Stimulated activated naive B cell treated with anti-CD40 and anti-IgM and Interleukin-4, amounts not matched to agents 10 μg/mL and 1 μg/mL and 100 μg/mL, for 72 hours (primary cell): Measurements from ENCODE around the gene ARHGEF4.
A peak's percentile ranks its signal among the peaks of the same experiment; 100 is the strongest.

Source experiments
- ATAC-seq, 2 donors: fragments of 150-1000 bp; cut with Tn5 transposase; replicated peaks; 2 replicates each; pipeline ENCODE4 v1.10.0; 2021; ENCODE audit warnings: moderate library complexity in 1 of 2
- DNase-seq: peaks from one replicate; pipeline ENCODE4 v3.0.0; 2021
- H3K27ac Mint-ChIP-seq: one replicate; pipeline ENCODE4 v1.8.0; 2022; ENCODE audit warnings: mild to moderate bottlenecking, mixed read lengths
- H3K27me3 Mint-ChIP-seq, 2 donors: one replicate each; pipeline ENCODE4 v1.8.0; 2022; ENCODE audit warnings: mixed read lengths in 2 of 2
- H3K36me3 Mint-ChIP-seq, 2 donors: one replicate each; pipeline ENCODE4 v1.8.0; 2022; ENCODE audit warnings: mixed read lengths in 2 of 2, mild to moderate bottlenecking in 1 of 2
- H3K4me1 Mint-ChIP-seq, 2 donors: one replicate each; pipeline ENCODE4 v1.8.0; 2022; ENCODE audit warnings: mixed read lengths in 2 of 2, mild to moderate bottlenecking in 1 of 2
- H3K4me3 Mint-ChIP-seq, 2 donors: one replicate each; pipeline ENCODE4 v1.8.0; 2022; ENCODE audit warnings: mild to moderate bottlenecking in 2 of 2, mixed read lengths in 2 of 2, moderate library complexity in 1 of 2
- H3K9me3 Mint-ChIP-seq, 2 donors: one replicate each; pipeline ENCODE4 v1.8.0; 2022; ENCODE audit warnings: mixed read lengths in 2 of 2, mild to moderate bottlenecking in 1 of 2

ARHGEF4 gene

DNA sequence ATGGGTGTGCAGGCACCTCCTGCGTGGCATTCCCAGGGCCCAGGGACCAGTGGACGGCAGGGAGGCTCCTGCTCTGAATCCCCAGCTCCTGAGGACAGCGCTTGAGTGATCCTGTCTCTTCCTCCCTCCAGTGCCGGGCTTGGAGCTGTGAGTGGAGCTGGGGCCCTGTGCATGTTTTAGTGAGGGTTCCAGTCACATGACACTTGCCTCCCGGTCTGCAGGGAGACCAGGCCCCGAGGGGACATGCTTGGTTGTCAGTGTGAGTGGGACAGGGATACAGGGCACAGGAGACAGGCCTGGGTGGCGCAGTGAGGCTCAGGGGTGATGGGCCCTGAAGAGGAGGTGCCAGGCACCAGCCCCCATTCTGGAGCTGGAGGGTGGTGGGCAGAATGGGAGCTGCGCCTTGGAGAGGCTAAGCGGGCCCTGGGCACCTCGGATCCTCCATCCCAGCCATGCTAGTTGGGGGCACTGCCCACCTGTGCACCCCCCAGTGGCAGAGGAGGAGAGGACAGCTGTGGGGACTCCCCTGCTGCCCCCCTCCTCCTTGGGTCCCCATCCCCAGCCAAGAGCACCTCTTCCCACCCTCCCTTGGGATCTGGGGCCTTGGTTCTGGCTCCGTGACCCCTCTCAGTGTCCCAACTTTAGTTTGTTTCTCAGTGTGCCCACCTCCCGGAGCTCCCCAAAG is 12.0 kb downstream of the ARHGEF4 start:
- peaks cover 5 to 11% of the 10 kb centered on the region in 2 donors for H3K27me3 Mint-ChIP-seq
- H3K27ac Mint-ChIP-seq: no peak overlapping the region
- DNase-seq (no peak), ATAC-seq (no peak)
- no peak overlapping the region for H3K4me3 Mint-ChIP-seq
- no peaks in the 10 kb centered on the region for H3K4me1 Mint-ChIP-seq
- H3K36me3 Mint-ChIP-seq: no peaks in the 10 kb centered on the region
- no peaks in the 10 kb centered on the region for H3K9me3 Mint-ChIP-seq

DNA sequence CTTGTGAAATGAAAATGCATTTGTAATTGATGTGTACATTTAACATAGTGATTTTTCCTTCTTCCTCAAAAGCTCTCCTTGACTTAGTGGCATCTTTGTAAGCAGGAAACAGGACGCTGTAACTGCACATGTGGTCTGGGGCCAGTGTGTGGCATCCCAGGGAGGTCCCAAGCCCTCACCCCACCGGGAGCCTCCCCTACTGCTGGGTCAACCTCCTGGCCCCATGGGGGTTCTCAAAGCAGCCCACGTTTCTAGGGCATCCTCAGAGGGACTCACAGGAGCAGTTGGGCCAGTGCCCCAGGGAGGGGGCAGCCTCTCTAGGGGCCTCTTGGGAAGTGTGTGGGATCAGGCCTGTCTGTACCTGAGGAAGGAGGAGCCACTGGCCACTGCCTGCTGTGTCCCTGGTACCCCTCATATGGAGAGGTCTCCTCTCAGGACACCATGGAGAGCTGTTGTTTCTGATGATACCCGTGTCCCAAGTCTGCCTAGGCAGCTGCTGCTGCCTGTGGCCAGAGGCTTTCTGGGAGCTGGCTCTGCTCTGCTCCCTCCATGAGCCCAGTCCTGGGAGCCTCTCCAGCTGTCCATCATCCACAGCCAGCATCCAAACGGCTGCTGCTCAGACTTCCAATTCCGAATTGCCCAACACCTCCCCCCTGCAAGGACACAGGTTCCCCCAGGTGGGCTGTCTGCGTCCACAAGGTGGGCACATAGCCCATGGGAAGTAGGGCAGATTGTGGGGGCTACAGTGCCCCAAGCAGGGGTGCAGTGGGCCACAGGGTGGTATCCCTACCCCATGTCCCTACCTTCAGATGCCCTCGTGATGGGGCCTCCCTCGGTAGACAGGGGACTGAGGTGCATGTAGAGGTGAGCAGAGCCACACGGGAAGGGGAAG is 13.4 kb downstream of the ARHGEF4 start:
- Mint-ChIP-seq H3K27ac (no peak overlapping the region), H3K36me3 (no peaks in the 10 kb centered on the region), H3K9me3 (no peaks in the 10 kb centered on the region), H3K4me3 (no peak overlapping the region), H3K27me3 (peaks cover 5 to 11% of the 10 kb centered on the region in 2 donors), H3K4me1 (no peaks in the 10 kb centered on the region)
- ATAC-seq (no peak), DNase-seq (no peak)

DNA sequence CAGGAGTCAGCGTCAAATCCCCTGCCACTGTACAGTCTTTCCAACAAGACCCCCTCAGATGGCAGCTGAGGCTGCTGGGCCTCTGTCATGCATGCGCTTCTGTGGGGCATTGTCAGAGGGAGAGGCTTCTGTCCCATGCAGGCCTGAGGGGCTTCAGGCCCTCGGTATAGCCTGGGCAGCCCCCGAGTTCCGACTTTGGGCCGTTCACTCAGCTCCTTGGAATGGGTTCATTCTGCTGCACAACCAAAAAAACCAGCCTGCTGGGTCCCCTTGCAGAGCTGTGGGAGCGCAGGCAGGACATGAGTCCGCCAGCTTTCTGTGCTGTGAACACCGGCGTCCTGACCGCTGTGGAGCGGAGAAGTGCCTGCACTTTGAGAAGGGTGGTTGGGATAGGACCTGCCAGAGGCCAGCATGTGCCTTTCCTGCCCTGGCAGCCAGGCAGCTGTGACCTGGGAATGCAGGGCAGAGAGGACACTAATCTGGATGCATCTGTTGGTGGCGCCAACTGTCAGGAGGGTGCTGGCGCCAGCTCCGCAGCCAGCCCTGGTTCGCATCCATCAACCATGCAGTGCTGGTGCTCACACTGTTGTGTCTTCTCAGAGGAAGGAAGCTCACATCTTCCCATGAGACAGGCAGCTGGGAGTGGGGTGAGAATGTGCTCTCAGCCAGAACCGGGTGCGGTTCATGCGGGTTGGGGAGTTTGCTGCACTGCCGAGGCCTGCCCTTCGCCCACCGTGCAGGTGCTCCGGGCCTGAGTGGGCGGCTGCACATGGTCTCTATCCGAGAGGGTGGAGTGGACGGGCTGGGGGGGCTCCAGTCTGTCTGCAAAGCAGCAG is 14.3 kb downstream of the ARHGEF4 start:
- Mint-ChIP-seq H3K4me1 (no peaks in the 10 kb centered on the region), H3K36me3 (no peaks in the 10 kb centered on the region), H3K4me3 (no peak overlapping the region), H3K27ac (no peak overlapping the region), H3K9me3 (peaks cover 0 to 5% of the 10 kb centered on the region in 2 donors), H3K27me3 (peaks cover 5 to 11% of the 10 kb centered on the region in 2 donors)
- DNase-seq (no peak), ATAC-seq (peak in 1 of 2 donors; percentile 43)

DNA sequence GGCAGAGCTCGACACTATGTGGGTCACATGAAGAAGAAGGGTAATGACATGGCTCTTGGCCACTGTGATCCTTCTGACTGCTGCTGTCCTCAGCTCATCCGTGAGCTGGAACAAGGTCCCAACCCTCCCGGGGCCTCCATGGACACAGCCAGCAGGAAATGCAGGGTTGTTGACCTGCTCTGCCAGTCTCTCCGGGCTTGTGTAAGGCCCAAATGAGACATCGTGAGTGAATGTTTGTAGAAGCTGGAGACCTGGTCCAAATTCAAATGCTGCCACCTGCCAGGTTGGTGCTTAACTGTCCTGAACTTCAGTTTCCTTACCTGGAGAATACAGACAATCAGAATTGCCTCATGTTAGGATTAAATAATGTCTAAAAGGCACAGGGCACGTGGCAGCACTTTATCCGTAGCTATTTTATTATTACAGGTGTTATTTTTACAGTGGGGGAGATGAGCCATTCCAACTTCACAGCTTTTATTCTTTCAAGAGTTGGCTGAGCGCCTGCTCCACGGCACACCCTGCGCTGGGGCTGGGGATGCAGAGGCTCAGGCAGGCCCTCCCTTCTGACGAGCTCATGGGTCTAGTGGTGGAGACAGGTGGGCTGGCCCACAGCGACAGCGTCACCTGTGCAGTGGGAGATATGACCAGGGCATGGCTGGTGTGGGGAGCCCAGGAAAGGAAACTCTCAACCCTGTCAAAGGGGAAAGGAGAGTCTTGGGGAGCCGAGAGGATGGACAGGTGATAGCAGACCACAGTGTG is 15.1 kb downstream of the ARHGEF4 start:
- Mint-ChIP-seq H3K27ac (no peak overlapping the region), H3K4me3 (no peak overlapping the region)

DNA sequence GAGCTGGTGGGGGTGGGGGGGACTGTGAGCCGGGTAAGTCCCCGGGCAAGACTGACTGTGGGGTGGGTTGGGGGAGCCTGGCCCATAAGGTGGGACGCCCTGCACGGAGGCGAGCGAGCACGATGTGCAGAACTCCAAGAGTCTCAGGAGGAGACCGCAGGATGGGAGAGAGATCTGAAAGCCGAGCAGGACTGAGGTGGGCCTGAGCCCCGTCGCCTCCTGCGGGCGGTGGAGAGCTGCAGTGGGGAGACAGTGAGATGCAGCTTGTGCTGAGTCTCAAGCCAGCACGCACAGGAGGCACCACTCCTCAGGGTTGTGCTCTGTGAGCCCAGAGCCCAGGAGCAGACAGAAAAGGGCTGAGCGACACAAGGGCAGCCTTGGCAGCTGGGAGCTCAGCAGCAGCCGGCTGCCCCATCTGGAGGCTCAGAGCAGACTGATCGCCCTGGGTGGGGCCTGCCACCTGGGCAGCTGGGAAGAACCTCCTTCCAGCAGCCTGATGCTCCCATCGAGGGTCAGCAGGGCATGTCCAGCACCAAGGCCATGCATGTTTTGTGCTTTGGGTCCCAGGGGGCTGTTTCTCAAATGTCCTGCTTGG is 15.9 kb downstream of the ARHGEF4 start:
- ATAC-seq: no peak
- no peak for DNase-seq
- Mint-ChIP-seq H3K4me1 (no peaks in the 10 kb centered on the region), H3K27ac (no peak overlapping the region), H3K36me3 (no peaks in the 10 kb centered on the region), H3K4me3 (no peak overlapping the region), H3K9me3 (peaks cover 0 to 8% of the 10 kb centered on the region in 2 donors), H3K27me3 (peaks cover 5 to 11% of the 10 kb centered on the region in 2 donors)

More for the DNA sequence above, 15.1 kb downstream of the ARHGEF4 start:
- DNase-seq (no peak), ATAC-seq (no peak)
- H3K4me1 Mint-ChIP-seq: no peaks in the 10 kb centered on the region
- peaks cover 0 to 8% of the 10 kb centered on the region in 2 donors for H3K9me3 Mint-ChIP-seq
- H3K27me3 Mint-ChIP-seq: peaks cover 5 to 11% of the 10 kb centered on the region in 2 donors
- H3K36me3 Mint-ChIP-seq: no peaks in the 10 kb centered on the region

DNA sequence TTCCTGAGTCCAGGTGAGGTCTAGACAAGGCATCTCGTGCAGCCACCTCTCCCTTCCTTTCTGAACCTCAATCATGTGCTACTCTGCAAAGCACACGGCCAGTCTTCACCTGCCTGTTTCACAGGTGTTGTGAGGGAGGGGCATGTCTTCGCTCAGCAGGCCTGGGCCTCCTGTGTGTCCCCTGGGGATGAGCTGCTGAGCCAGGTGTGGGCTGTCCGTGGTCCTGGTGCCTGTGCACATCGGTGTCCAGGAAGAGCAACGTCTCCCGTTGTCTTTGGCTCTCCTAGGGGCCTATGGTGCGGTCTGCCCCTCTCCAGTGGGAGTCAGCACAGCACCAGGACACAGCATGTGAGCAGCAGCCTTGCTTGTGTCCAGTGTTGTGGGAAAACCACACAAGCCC is 16.7 kb downstream of the ARHGEF4 start:
- H3K4me1 Mint-ChIP-seq: no peaks in the 10 kb centered on the region
- no peak for ATAC-seq
- no peak overlapping the region for H3K27ac Mint-ChIP-seq

DNA sequence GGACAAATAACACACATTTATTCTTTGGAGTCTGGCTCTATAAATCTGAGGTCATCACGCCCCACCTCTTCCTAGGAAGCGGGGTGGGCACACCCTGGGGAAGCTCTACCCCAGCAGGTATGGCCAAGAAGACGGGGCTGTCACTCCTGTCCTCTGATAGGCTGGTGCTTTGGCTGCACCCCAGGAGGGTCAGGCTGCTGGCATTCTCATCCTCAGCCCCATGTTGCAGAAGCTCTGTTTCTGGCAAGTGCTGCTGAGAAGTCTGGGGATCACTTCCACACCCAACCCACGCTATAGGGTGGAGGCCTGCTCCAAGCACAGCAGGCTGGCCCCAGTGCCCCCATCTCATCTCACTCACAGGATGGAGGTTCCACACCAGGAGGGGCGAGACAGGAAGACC is 17.6 kb downstream of the ARHGEF4 start:
- H3K4me3 Mint-ChIP-seq: no peak overlapping the region
- no peak for ATAC-seq
- H3K9me3 Mint-ChIP-seq: peaks cover 0 to 8% of the 10 kb centered on the region in 2 donors
- no peaks in the 10 kb centered on the region for H3K36me3 Mint-ChIP-seq
- no peaks in the 10 kb centered on the region for H3K4me1 Mint-ChIP-seq
- H3K27ac Mint-ChIP-seq: no peak overlapping the region
- no peak for DNase-seq
- peaks cover 5 to 11% of the 10 kb centered on the region in 2 donors for H3K27me3 Mint-ChIP-seq

More for the DNA sequence above, 16.7 kb downstream of the ARHGEF4 start:
- Mint-ChIP-seq H3K4me3 (no peak overlapping the region), H3K36me3 (no peaks in the 10 kb centered on the region), H3K9me3 (peaks cover 0 to 8% of the 10 kb centered on the region in 2 donors), H3K27me3 (peaks cover 5 to 11% of the 10 kb centered on the region in 2 donors)
- no peak for DNase-seq

DNA sequence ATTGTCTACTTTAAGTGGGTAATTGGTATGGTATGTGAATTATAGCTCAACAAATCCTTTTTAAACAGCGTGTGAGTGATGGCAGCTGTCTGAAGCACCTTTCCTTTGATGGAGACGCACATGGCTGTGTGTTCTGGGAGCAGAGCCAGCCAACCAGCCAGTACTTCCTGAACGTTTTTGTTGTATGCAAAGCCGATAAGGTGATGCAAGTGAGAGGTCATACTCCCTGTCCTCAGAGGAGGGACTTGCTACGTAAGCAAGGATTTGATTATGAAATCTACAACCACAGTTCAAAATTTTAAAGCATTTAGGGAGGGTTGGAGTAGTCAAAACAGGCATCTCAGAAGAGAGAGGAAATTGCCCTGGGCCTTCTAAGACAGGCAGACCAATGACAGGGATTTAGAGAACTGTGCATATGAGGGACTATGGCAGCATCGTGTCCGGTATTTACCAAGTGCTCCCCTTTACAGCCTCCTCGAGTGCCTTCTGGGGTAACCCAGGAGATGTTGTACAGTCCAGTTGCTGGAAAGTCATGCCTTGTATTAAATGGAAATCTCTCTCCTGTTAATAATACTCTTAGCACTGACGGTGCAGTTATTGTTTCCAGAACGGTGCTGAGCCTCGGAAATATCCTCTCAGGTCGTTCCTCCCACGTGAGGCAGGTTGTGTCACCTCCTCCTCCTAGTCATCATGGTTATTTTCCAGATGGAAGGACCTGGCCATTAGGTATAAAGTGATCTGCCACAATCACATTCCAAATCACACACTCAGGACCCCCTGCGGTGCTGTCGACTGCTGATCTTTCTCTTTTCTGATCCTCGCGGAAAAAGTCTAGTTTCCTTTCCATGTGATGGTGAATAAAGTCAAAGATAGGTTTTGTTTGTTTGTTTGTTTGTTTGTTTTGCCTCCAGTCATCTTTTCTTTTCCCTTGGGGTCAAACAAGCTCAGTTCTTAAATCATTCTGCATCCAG is 28.4 kb downstream of the ARHGEF4 start:
- H3K36me3 Mint-ChIP-seq: no peaks in the 10 kb centered on the region
- peaks cover 4 to 15% of the 10 kb centered on the region in 2 donors for H3K27me3 Mint-ChIP-seq
- no peaks in the 10 kb centered on the region for H3K9me3 Mint-ChIP-seq
- no peak overlapping the region for H3K4me3 Mint-ChIP-seq
- H3K27ac Mint-ChIP-seq: no peak overlapping the region
- DNase-seq (no peak), ATAC-seq (no peak)
- no peaks in the 10 kb centered on the region for H3K4me1 Mint-ChIP-seq

DNA sequence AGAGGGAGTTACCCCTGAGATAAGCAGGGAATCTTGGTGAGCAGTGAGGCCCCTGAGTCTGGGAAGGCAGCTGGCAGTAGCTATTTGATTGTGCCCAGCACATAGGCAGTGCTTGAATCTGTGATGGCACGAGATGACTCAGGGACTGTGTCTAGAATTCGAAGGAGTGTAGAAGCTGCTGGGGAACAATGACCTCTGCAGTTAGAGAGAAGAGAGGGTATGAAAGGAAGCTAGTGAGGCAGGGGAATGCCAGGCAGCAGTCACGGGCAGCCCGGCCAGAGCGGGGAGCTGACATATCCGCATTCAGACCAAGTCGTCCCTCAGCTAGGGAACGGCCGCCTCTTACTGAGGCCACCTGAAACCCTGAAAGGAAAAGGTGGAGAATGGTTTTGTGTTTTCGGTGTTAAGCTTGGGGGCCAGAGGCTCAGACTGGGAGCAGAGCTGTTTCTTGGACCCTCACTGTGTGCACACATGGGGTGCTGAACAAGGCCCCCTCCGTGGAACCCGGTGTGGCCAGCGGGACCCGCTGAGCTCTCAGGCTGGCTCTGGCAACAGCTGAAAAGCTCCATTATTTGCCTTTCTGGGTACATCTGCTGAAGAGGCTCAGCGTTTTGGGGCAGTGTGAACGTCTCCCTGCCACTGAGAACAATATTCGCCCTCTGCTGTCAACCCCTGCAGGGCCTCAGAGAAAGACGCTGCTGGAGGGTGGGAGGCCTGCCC is 32.9 kb downstream of the ARHGEF4 start:
- Mint-ChIP-seq H3K4me3 (no peak overlapping the region), H3K4me1 (peaks cover 4 to 7% of the 10 kb centered on the region in 2 donors), H3K9me3 (no peaks in the 10 kb centered on the region), H3K36me3 (no peaks in the 10 kb centered on the region), H3K27me3 (peaks cover 11 to 20% of the 10 kb centered on the region in 2 donors), H3K27ac (no peak overlapping the region)
- DNase-seq (no peak), ATAC-seq (no peak)

DNA sequence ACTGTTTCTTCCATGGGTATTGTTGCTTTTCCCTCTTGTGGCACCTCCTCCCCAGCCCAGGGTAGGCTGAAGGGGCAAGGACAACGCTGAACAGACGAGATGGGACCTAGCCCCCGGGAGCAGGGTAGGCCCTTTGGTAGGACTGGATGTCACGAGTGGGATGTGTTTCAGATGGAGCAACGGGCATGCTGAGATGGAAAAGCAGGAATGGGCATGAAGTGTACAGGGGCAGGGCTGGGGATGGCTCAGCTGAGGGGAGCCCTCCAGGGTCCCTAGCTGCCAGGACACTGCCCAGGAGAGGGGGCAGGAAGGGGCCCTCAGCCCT is 33.4 kb downstream of the ARHGEF4 start:
- Mint-ChIP-seq H3K9me3 (no peaks in the 10 kb centered on the region), H3K27me3 (peaks cover 11 to 20% of the 10 kb centered on the region in 2 donors), H3K4me3 (no peak overlapping the region), H3K36me3 (no peaks in the 10 kb centered on the region), H3K27ac (no peak overlapping the region), H3K4me1 (peaks cover 4 to 7% of the 10 kb centered on the region in 2 donors)
- ATAC-seq (no peak), DNase-seq (no peak)

DNA sequence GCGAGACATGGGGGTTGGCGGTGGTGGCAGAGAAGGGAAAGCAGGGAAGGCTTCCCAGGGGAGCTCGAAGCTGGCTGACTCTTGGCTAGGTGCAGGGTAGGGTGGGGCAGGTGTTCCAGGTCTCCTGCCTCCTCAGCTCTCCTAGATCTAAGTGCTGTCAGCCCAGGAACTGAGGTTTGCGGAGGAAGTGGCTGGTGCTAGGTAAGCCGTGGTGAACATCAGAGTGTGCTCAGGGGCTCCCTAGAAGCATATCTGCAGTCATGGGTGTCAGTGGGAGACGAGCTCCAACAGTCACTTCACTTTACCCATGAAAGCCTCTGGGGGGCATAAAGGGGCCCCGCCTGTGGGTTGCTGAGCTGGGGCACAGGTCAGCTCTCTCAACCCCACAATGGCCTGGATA is 34.1 kb downstream of the ARHGEF4 start:
- peak overlapping the region; percentile 16 for H3K27ac Mint-ChIP-seq
- H3K27me3 Mint-ChIP-seq: peaks cover 11 to 23% of the 10 kb centered on the region in 2 donors
- peaks cover 0 to 2% of the 10 kb centered on the region in 2 donors for H3K36me3 Mint-ChIP-seq
- H3K4me3 Mint-ChIP-seq: no peak overlapping the region
- H3K9me3 Mint-ChIP-seq: peaks cover 0 to 2% of the 10 kb centered on the region in 2 donors
- DNase-seq (no peak), ATAC-seq (no peak)
- H3K4me1 Mint-ChIP-seq: peaks cover 6 to 7% of the 10 kb centered on the region in 2 donors
